Fibroblast of the aortic adventitia (primary cell): ENCODE measurements around the gene NDC1. TPM values are rescaled to one million over a fixed set of nuclear protein-coding genes. Genes with fewer than 3 reads are reported as not detected.

Source experiments
- DNase-seq: peaks from one replicate; pipeline ENCODE4 v3.0.0-alpha.2; 2010; ENCODE audit warnings: low read depth
- H3K4me3 ChIP-seq: 2 replicates; pipeline ENCODE4 v1.5.1; 2011; ENCODE audit warnings: low read depth, mild to moderate bottlenecking, control low read depth, low read length, moderate library complexity
- CTCF ChIP-seq: IDR thresholded peaks from 2 replicates; pipeline ENCODE4 v1.5.1; 2011; ENCODE audit warnings: mild to moderate bottlenecking, low read length, control low read depth, inconsistent platforms; ENCODE audit not compliant: insufficient read depth
- total RNA-seq: library from RNA; depleted of rRNA; stranded (reverse); fragments of >200 nt; gene quantifications from 2 replicates; pipeline ENCODE4 v1.2.3, GENCODE V29; 2012; ENCODE audit warnings: low replicate concordance

Gene NDC1
- total RNA-seq, 1 donor, result 35.2 TPM

- no peak for DNase-seq
Observed at GRCh38 chr1:53868565-53868964, 30.5 kb upstream of the NDC1 start.

GRCh38 chr1:53862507-53862906 is 24.4 kb upstream of the NDC1 start:
- DNase-seq, result no peak
- no peak for TF ChIP-seq CTCF
- H3K4me3 ChIP-seq, result no peak overlapping the region

More at GRCh38 chr1:53868565-53868964, 30.5 kb upstream of the NDC1 start:
- TF ChIP-seq CTCF, result no peak
- no peak overlapping the region for H3K4me3 ChIP-seq

- peak; percentile 80 for TF ChIP-seq CTCF
- H3K4me3 ChIP-seq, result no peak overlapping the region
- DNase-seq, result peak; percentile 64
Observed at GRCh38 chr1:53860967-53861411, 22.9 kb upstream of the NDC1 start.

- no peak for TF ChIP-seq CTCF
- DNase-seq, result no peak
- H3K4me3 ChIP-seq, result no peak overlapping the region
Observed at GRCh38 chr1:53851571-53852285, 13.6 kb upstream of the NDC1 start.

GRCh38 chr1:53850082-53850673 is 12.1 kb upstream of the NDC1 start:
- no peak for DNase-seq
- H3K4me3 ChIP-seq, result no peak overlapping the region
- TF ChIP-seq CTCF, result no peak

- H3K4me3 ChIP-seq, result no peak overlapping the region
- TF ChIP-seq CTCF, result no peak
- DNase-seq, result no peak
Observed at GRCh38 chr1:53847980-53848379, 9.9 kb upstream of the NDC1 start.

GRCh38 chr1:53842347-53842746 is 4.3 kb upstream of the NDC1 start:
- TF ChIP-seq CTCF, result no peak
- no peak for DNase-seq
- H3K4me3 ChIP-seq, result no peak overlapping the region
